Common myeloid progenitor, CD34-positive (primary cell): ENCODE measurements around the gene AKAP12.

Experiments
- CTCF ChIA-PET: fragments of 350-600 bp; sonication (Branson Sonifier 250); formaldehyde crosslinking; loops from one replicate; lab custom pipeline; 2021; ENCODE audit warnings: antibody characterized with exemption; lab: Charles Lee
- POLR2A ChIA-PET: fragments of 350-600 bp; sonication (Branson Sonifier 250); formaldehyde crosslinking; loops from one replicate; lab custom pipeline; 2021; ENCODE audit warnings: antibody characterized with exemption; lab: Charles Lee
- DNase-seq, 3 donors: peaks; one replicate each; pipeline versions ENCODE4 v3.0.0 to v3.0.0-alpha.2; 2013
- H3K27ac ChIP-seq, 2 experiments: 1 replicate in 1 of 2; 2 replicates in 1 of 2; pipeline ENCODE4 v1.7.0; 2013; ENCODE audit warnings: inconsistent platforms in 2 of 2, low read length in 2 of 2, mild to moderate bottlenecking in 2 of 2, low read depth in 1 of 2, moderate library complexity in 1 of 2; ENCODE audit not compliant: severe bottlenecking in 2 of 2, insufficient read depth in 1 of 2, poor library complexity in 1 of 2
- H3K27me3 ChIP-seq, 5 experiments: replicated peaks in 2 of 5; 1 replicate in 3 of 5; 2 replicates in 2 of 5; pipeline versions ENCODE4 v1.6.1 to v1.7.0; 2013; ENCODE audit warnings: low read length in 4 of 5, mild to moderate bottlenecking in 2 of 5, moderate library complexity in 2 of 5, inconsistent platforms in 1 of 5; ENCODE audit not compliant: insufficient read depth in 5 of 5, control insufficient read depth in 4 of 5
- H3K36me3 ChIP-seq, 4 experiments: 1 replicate in 2 of 4; 2 replicates in 2 of 4; pipeline versions ENCODE4 v1.6.1 to v1.7.0; 2013; ENCODE audit warnings: low read length in 3 of 4, control low read depth in 1 of 4, mild to moderate bottlenecking in 1 of 4; ENCODE audit not compliant: control insufficient read depth in 4 of 4, insufficient read depth in 4 of 4
- H3K4me1 ChIP-seq, 4 experiments: 1 replicate in 3 of 4; 2 replicates in 1 of 4; pipeline versions ENCODE4 v1.6.1 to v1.7.1; 2013; ENCODE audit warnings: low read length in 3 of 4, mild to moderate bottlenecking in 3 of 4, control low read depth in 1 of 4, inconsistent platforms in 1 of 4, moderate library complexity in 1 of 4; ENCODE audit not compliant: control insufficient read depth in 4 of 4, insufficient read depth in 4 of 4; ENCODE audit errors: control extremely low read depth in 1 of 4
- H3K4me3 ChIP-seq, 7 experiments: 1 replicate in 4 of 7; 2 replicates in 3 of 7; pipeline versions ENCODE4 v1.5.1 to v1.7.0; 2013; ENCODE audit warnings: mild to moderate bottlenecking in 7 of 7, low read length in 6 of 7, moderate library complexity in 6 of 7, inconsistent platforms in 2 of 7, low read depth in 2 of 7, control low read depth in 1 of 7; ENCODE audit not compliant: insufficient read depth in 4 of 7, control insufficient read depth in 1 of 7; ENCODE audit errors: extremely low read depth in 1 of 7
- H3K9me3 ChIP-seq, 5 experiments: 1 replicate in 4 of 5; 2 replicates in 1 of 5; pipeline versions ENCODE4 v1.6.1 to v1.7.1; 2013; ENCODE audit warnings: low read length in 4 of 5, mild to moderate bottlenecking in 2 of 5, inconsistent platforms in 1 of 5, low read depth in 1 of 5, moderate library complexity in 1 of 5; ENCODE audit not compliant: control insufficient read depth in 4 of 5, insufficient read depth in 2 of 5; ENCODE audit errors: control extremely low read depth in 1 of 5
- WGBS: methylation state at CpG from one replicate; pipeline ENCODE4 v1.1.5; 2013; ENCODE audit not compliant: insufficient coverage; 5-methylcytosine and 5-hydroxymethylcytosine counted together

AKAP12 gene

GRCh38 chr6:151358475-151358874 is 118.7 kb downstream of the AKAP12 start:
- Histone ChIP-seq H3K4me1 (peaks cover 0 to 3% (median 3%) of the 10 kb centered on the region in 4 experiments), H3K9me3 (no peaks in the 10 kb centered on the region), H3K36me3 (peaks cover 3 to 13% (median 7%) of the 10 kb centered on the region in 4 experiments), H3K4me3 (no peak overlapping the region), H3K27me3 (no peaks in the 10 kb centered on the region), H3K27ac (no peak overlapping the region)
- no peak for DNase-seq
- WGBS = no CpG with 5 or more reads among the region's 3 CpGs
- CTCF ChIA-PET = interaction anchor here (1.3 to 1.5 kb wide), 4 partner anchors 9 to 48 kb away, joined by 3 to 6 read pairs (median 4); no protein-coding TSS in a partner anchor
- POLR2A ChIA-PET = interaction anchor here (0.6 kb wide), 1 partner anchor 37 kb away, joined by 3 read pairs; no protein-coding TSS in a partner anchor

DNA sequence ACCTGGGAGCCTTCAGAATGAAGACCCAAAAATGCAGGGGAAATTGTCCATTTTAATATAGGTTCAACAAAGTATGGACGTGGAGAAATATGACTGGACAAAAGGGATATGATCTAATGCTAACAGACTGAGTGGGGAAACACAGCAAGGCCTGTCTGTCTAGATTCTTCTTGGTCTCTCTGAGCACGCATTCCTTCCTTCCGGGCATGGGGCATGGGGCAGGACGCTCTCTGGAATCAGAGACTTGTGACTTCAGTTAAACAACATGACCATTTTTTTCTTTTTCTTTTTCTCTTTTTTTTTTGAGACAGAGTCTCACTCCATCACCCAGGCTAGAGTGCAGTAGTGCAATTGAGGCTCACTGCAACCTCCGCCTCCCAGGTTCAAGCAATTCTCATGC is 119.7 kb downstream of the AKAP12 start:
- Histone ChIP-seq H3K36me3 (peaks cover 5 to 13% (median 7%) of the 10 kb centered on the region in 4 experiments), H3K27me3 (no peaks in the 10 kb centered on the region), H3K9me3 (no peaks in the 10 kb centered on the region), H3K4me3 (no peak overlapping the region), H3K4me1 (peaks cover 0 to 3% (median 3%) of the 10 kb centered on the region in 4 experiments), H3K27ac (no peak overlapping the region)
- ChIA-PET POLR2A (no interaction called here), CTCF (interaction anchor here (1.0 to 1.4 kb wide), 2 partner anchors 9 to 10 kb away, joined by 3 to 4 read pairs; no protein-coding TSS in a partner anchor)
- no peak for DNase-seq
- WGBS = 95% methylated on average over 4 of the region's 5 CpGs

DNA sequence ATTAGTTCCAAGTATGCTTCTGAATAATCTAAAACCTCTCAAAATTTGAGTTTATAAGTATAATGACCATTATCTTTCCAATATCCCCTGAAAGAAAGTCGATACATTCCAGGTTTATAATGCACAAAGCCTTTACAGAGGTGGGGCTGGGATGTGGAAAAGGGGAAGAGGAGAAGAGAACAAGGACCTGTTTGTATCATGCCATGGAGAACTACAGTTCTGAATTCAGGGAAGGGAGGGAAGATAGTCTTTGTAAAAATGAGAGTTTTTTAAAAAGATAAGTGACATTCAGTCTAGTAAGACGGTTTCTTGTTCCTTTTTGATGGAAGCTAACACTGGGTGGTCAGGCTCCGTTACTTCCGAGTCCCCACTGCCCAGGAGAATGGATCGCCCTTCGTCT is 125.5 kb downstream of the AKAP12 start:
- Histone ChIP-seq H3K4me1 (no peaks in the 10 kb centered on the region), H3K36me3 (peaks cover 14 to 35% (median 24%) of the 10 kb centered on the region in 4 experiments), H3K9me3 (no peaks in the 10 kb centered on the region), H3K4me3 (no peak overlapping the region), H3K27me3 (no peaks in the 10 kb centered on the region), H3K27ac (no peak overlapping the region)
- ChIA-PET POLR2A (no interaction called here), CTCF (interaction anchor here (1.0 to 1.6 kb wide), 2 partner anchors 20 to 23 kb away, joined by 3 read pairs; no protein-coding TSS in a partner anchor)
- 98% methylated on average over 5 of the region's 6 CpGs for WGBS
- no peak for DNase-seq

DNA sequence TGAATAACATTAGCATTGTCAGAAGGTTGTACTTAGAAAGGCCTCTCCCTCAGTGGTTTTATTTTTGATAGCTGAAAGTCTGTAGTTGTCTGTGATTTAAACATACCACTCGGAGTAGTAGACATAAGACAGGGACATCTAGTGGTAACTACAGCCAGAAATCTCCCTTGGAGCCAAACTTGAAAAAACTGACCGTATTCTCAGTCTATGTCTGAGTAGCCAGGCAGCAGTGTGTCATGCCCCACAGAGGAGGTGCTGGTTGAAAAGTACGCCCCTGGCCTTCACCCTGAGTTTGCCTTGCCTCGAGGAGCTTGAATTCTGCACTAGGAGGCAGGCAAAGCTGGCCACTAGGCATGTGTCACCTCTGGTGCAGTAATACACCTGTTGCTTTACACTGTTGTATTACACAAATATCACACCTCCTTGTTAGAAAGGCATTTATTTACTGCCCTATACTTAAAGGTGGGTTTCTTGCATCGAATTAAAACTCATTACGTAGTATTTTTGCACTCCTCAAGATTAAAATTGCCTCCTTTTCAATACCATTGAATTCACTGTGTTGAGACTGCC is 130.8 kb downstream of the AKAP12 start:
- Histone ChIP-seq H3K27me3 (no peaks in the 10 kb centered on the region), H3K9me3 (no peaks in the 10 kb centered on the region), H3K27ac (no peak overlapping the region), H3K4me1 (peaks cover 0 to 22% (median 14%) of the 10 kb centered on the region in 4 experiments), H3K4me3 (no peak overlapping the region), H3K36me3 (peaks cover 17 to 30% (median 19%) of the 10 kb centered on the region in 4 experiments)
- ChIA-PET CTCF (interaction anchor here (0.6 to 1.6 kb wide), 4 partner anchors 12 to 478 kb away, joined by 3 to 4 read pairs (median 4); no protein-coding TSS in a partner anchor), POLR2A (no interaction called here)
- 97% methylated on average over 3 of the region's 6 CpGs for WGBS
- no peak for DNase-seq

DNA sequence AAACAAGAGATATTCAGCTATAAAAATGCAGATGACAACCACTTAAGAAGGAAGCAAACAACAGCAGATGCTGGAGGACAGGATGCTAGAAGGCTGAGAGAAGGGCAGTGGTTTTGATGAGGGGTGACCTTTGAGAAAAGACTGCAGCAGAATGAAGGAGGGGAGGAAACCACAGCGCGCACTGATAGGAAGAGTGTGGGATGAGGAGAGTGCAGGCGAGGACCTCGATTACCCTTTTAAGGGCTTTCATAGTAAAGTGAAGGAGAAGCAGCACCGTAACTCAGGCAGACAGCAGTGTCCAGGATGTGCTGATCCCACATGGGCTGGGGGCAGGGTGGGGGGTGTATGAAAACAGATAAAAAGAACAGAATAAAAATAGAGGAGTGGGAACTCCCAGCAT is 132.4 kb downstream of the AKAP12 start:
- ChIA-PET CTCF (interaction anchor here (1.2 kb wide), 1 partner anchor 25 kb away, joined by 3 read pairs; no protein-coding TSS in a partner anchor), POLR2A (no interaction called here)
- DNase-seq = peak in 1 of 3 donors; percentile 26
- no peak overlapping the region for H3K27ac ChIP-seq
- H3K9me3 ChIP-seq = no peaks in the 10 kb centered on the region
- H3K27me3 ChIP-seq = no peaks in the 10 kb centered on the region
- peak overlapping the region in 2 of 7 experiments; percentile 17 to 22 for H3K4me3 ChIP-seq
- 6% methylated on average over 5 of the region's 5 CpGs for WGBS
- peaks cover 7 to 17% (median 11%) of the 10 kb centered on the region in 4 experiments for H3K36me3 ChIP-seq
- peaks cover 0 to 26% (median 14%) of the 10 kb centered on the region in 4 experiments for H3K4me1 ChIP-seq

GRCh38 chr6:151374036-151374683 is 134.4 kb downstream of the AKAP12 start:
- CTCF ChIA-PET = interaction anchor here (1.1 kb wide), 1 partner anchor 16 kb away, joined by 3 read pairs; no protein-coding TSS in a partner anchor
- WGBS = 100% methylated on average over 1 of the region's 5 CpGs
- no peaks in the 10 kb centered on the region for H3K9me3 ChIP-seq
- H3K4me3 ChIP-seq = no peak overlapping the region
- peaks cover 5 to 17% (median 11%) of the 10 kb centered on the region in 4 experiments for H3K36me3 ChIP-seq
- DNase-seq = no peak
- peak overlapping the region in 1 of 2 experiments; percentile 43 for H3K27ac ChIP-seq
- POLR2A ChIA-PET = no interaction called here
- peaks cover 0 to 26% (median 14%) of the 10 kb centered on the region in 4 experiments for H3K4me1 ChIP-seq
- H3K27me3 ChIP-seq = no peaks in the 10 kb centered on the region
